Mesenchymal stem cell (in vitro differentiated cells and primary cell): Measurements from ENCODE around the gene GOLGA6L24.
"Not testable (repeated sequence)": the region's sequence is repeated elsewhere in the genome, so short reads cannot be mapped to it uniquely, and the experiment has no call there.

Source experiments
- DNase-seq: peaks from one replicate; pipeline ENCODE4 v3.0.0-alpha.2; 2013
- H2AFZ ChIP-seq: one replicate; pipeline ENCODE4 v1.6.1; 2013; ENCODE audit warnings: low read depth, mild to moderate bottlenecking, control low read depth, inconsistent platforms, low read length, moderate library complexity
- H2AK5ac ChIP-seq: 2 replicates; pipeline ENCODE4 v1.6.1; 2013; ENCODE audit warnings: low read length, moderate library complexity, mild to moderate bottlenecking, inconsistent platforms; ENCODE audit not compliant: severe bottlenecking
- H2BK120ac ChIP-seq: one replicate; pipeline ENCODE4 v1.6.1; 2013; ENCODE audit warnings: low read depth, mild to moderate bottlenecking, inconsistent platforms, low read length, moderate library complexity
- H2BK12ac ChIP-seq, 2 experiments: one replicate each; pipeline ENCODE4 v1.6.1; 2013; ENCODE audit warnings: inconsistent platforms in 2 of 2, low read length in 2 of 2, mild to moderate bottlenecking in 2 of 2, moderate library complexity in 2 of 2, control low read depth in 1 of 2
- H2BK15ac ChIP-seq: one replicate; pipeline ENCODE4 v1.6.1; 2013; ENCODE audit warnings: mild to moderate bottlenecking, low read depth, inconsistent platforms; ENCODE audit not compliant: poor library complexity, severe bottlenecking
- H2BK5ac ChIP-seq: 2 replicates; pipeline ENCODE4 v1.6.1; 2013; ENCODE audit warnings: low read depth, mild to moderate bottlenecking, low read length, control low read depth, inconsistent platforms; ENCODE audit not compliant: poor library complexity, severe bottlenecking
- H3K14ac ChIP-seq, 2 experiments: one replicate each; pipeline ENCODE4 v1.6.1; 2013; ENCODE audit warnings: inconsistent platforms in 2 of 2, low read length in 2 of 2, control low read depth in 1 of 2, mild to moderate bottlenecking in 1 of 2, moderate library complexity in 1 of 2
- H3K18ac ChIP-seq, 2 experiments: one replicate each; pipeline ENCODE4 v1.6.1; 2013; ENCODE audit warnings: inconsistent platforms in 2 of 2, low read length in 2 of 2, control low read depth in 1 of 2, low read depth in 1 of 2, mild to moderate bottlenecking in 1 of 2
- H3K23ac ChIP-seq, 2 experiments: one replicate each; pipeline ENCODE4 v1.6.1; 2013; ENCODE audit warnings: inconsistent platforms in 2 of 2, low read length in 2 of 2, mild to moderate bottlenecking in 2 of 2, moderate library complexity in 2 of 2, control low read depth in 1 of 2
- H3K27ac ChIP-seq: 2 replicates; pipeline ENCODE4 v1.5.1; 2013; ENCODE audit warnings: mild to moderate bottlenecking, moderate library complexity, low read length, control low read depth, inconsistent platforms; ENCODE audit not compliant: poor library complexity, severe bottlenecking
- H3K27me3 ChIP-seq, 2 experiments: 2 replicates each; pipeline versions ENCODE4 v1.6.1 to v1.7.0; 2013; ENCODE audit warnings: low read length in 2 of 2, mild to moderate bottlenecking in 2 of 2, moderate library complexity in 2 of 2, control low read depth in 1 of 2, inconsistent platforms in 1 of 2; ENCODE audit not compliant: control insufficient read depth in 1 of 2, insufficient read depth in 1 of 2
- H3K36me3 ChIP-seq, 2 experiments: 2 replicates each; pipeline versions ENCODE4 v1.6.1 to v1.7.0; 2013; ENCODE audit warnings: low read length in 2 of 2, control low read depth in 1 of 2, inconsistent platforms in 1 of 2, low read depth in 1 of 2, mild to moderate bottlenecking in 1 of 2; ENCODE audit not compliant: insufficient read depth in 2 of 2, control insufficient read depth in 1 of 2
- H3K4ac ChIP-seq, 2 experiments: one replicate each; pipeline ENCODE4 v1.6.1; 2013; ENCODE audit warnings: inconsistent platforms in 2 of 2, low read length in 2 of 2, mild to moderate bottlenecking in 2 of 2, moderate library complexity in 2 of 2, control low read depth in 1 of 2, low read depth in 1 of 2
- H3K4me1 ChIP-seq: 2 replicates; pipeline ENCODE4 v1.6.1; 2013; ENCODE audit warnings: low read depth, low read length, control low read depth; ENCODE audit not compliant: control insufficient read depth, insufficient read depth
- H3K4me2 ChIP-seq: 2 replicates; pipeline ENCODE4 v1.6.1; 2013; ENCODE audit warnings: low read length, mild to moderate bottlenecking, inconsistent platforms; ENCODE audit not compliant: poor library complexity, severe bottlenecking
- H3K4me3 ChIP-seq, 2 experiments: 2 replicates each; pipeline versions ENCODE4 v1.5.1 to v1.7.0; 2013; ENCODE audit warnings: low read length in 2 of 2, mild to moderate bottlenecking in 2 of 2, control low read depth in 1 of 2, low read depth in 1 of 2; ENCODE audit not compliant: insufficient read depth in 1 of 2
- H3K79me1 ChIP-seq: replicated peaks from 2 replicates; pipeline ENCODE4 v1.6.1; 2013; ENCODE audit warnings: mild to moderate bottlenecking, control low read depth, low read length, inconsistent platforms; ENCODE audit not compliant: poor library complexity, severe bottlenecking
- H3K9ac ChIP-seq: 2 replicates; pipeline ENCODE4 v1.7.0; 2013; ENCODE audit warnings: mild to moderate bottlenecking, low read length, moderate library complexity
- H3K9me3 ChIP-seq: 2 replicates; pipeline ENCODE4 v1.7.0; 2013; ENCODE audit warnings: mild to moderate bottlenecking, low read length; ENCODE audit not compliant: control insufficient read depth
- H4K8ac ChIP-seq: one replicate; pipeline ENCODE4 v1.6.1; 2013; ENCODE audit warnings: inconsistent platforms, mild to moderate bottlenecking, low read length, moderate library complexity
- H4K91ac ChIP-seq: one replicate; pipeline ENCODE4 v1.6.1; 2013; ENCODE audit warnings: mild to moderate bottlenecking, low read length, inconsistent platforms
- WGBS: methylation state at CpG from one replicate; pipeline ENCODE4 v1.1.7; 2013; ENCODE audit warnings: mixed read lengths; 5-methylcytosine and 5-hydroxymethylcytosine counted together

Gene GOLGA6L24

GRCh38 chr15:28319725-28320124 lies 38.2 kb downstream of the GOLGA6L24 start:
- not testable (repeated sequence) for H2BK15ac ChIP-seq, H3K9me3 ChIP-seq, H2AK5ac ChIP-seq, H3K4ac ChIP-seq, H2AFZ ChIP-seq, H3K4me1 ChIP-seq, H3K27me3 ChIP-seq, H3K23ac ChIP-seq, H3K4me3 ChIP-seq, H3K79me1 ChIP-seq, DNase-seq, H2BK12ac ChIP-seq, H2BK120ac ChIP-seq, H4K8ac ChIP-seq, H3K9ac ChIP-seq, H3K18ac ChIP-seq, H4K91ac ChIP-seq, H2BK5ac ChIP-seq, H3K27ac ChIP-seq, H3K14ac ChIP-seq, H3K4me2 ChIP-seq
- WGBS, result 100% methylated on average over 1 of the region's 1 CpG
- H3K36me3 ChIP-seq, result peaks cover 11 to 19% of the 10 kb centered on the region in 2 experiments

- H3K79me1 ChIP-seq, H3K4me1 ChIP-seq, H3K9me3 ChIP-seq, H2BK120ac ChIP-seq, H3K4me2 ChIP-seq, H3K23ac ChIP-seq, H3K9ac ChIP-seq, H3K27me3 ChIP-seq, H3K27ac ChIP-seq, H4K8ac ChIP-seq, H4K91ac ChIP-seq, H3K14ac ChIP-seq, DNase-seq, H2BK5ac ChIP-seq, H3K4ac ChIP-seq, H2BK15ac ChIP-seq, H3K18ac ChIP-seq, H2AFZ ChIP-seq, H3K4me3 ChIP-seq, H2BK12ac ChIP-seq, H2AK5ac ChIP-seq: not testable (repeated sequence)
- peaks cover 11 to 24% of the 10 kb centered on the region in 2 experiments for H3K36me3 ChIP-seq
- no CpG with 5 or more reads among the region's 3 CpGs for whole genome bisulfite sequencing
These were observed 39.1 kb downstream of the GOLGA6L24 start for GRCh38 chr15:28318828-28319227.

- peaks cover 11 to 28% of the 10 kb centered on the region in 2 experiments for H3K36me3 ChIP-seq
- not testable (repeated sequence) for H3K4ac ChIP-seq, H2AFZ ChIP-seq, H2AK5ac ChIP-seq, H3K79me1 ChIP-seq, H4K91ac ChIP-seq, H3K23ac ChIP-seq, H2BK5ac ChIP-seq, H3K4me1 ChIP-seq, H3K27ac ChIP-seq, H2BK15ac ChIP-seq, H3K27me3 ChIP-seq, H3K4me2 ChIP-seq, H3K9ac ChIP-seq, H4K8ac ChIP-seq, H3K14ac ChIP-seq, DNase-seq, H3K18ac ChIP-seq, H2BK120ac ChIP-seq, H3K9me3 ChIP-seq, H3K4me3 ChIP-seq, H2BK12ac ChIP-seq
- WGBS, result over 99% methylated on average over 10 of the region's 13 CpGs
These were observed 39.8 kb downstream of the GOLGA6L24 start for GRCh38 chr15:28318122-28318521.

- not testable (repeated sequence) for H3K23ac ChIP-seq, H3K27me3 ChIP-seq, H3K4me3 ChIP-seq, H2BK120ac ChIP-seq, H3K4me2 ChIP-seq, H3K9me3 ChIP-seq, H2AFZ ChIP-seq, H4K91ac ChIP-seq, H3K79me1 ChIP-seq, H3K9ac ChIP-seq, H3K4ac ChIP-seq, H2AK5ac ChIP-seq, H2BK5ac ChIP-seq, H4K8ac ChIP-seq, H3K27ac ChIP-seq, H2BK15ac ChIP-seq, H3K14ac ChIP-seq, H3K4me1 ChIP-seq, DNase-seq, H2BK12ac ChIP-seq, H3K18ac ChIP-seq
- H3K36me3 ChIP-seq, result peaks cover 11 to 28% of the 10 kb centered on the region in 2 experiments
- 97% methylated on average over 5 of the region's 7 CpGs for WGBS
These were observed 40.9 kb downstream of the GOLGA6L24 start for GRCh38 chr15:28316958-28317357.
